NCI-H510A treated with DMSO at 0.1 percent for 48 hours (cell line): Measurements from ENCODE around the gene BCAT1.
"Not testable (repeated sequence)": the region's sequence is repeated elsewhere in the genome, so short reads cannot be mapped to it uniquely, and the experiment has no call there.

ENCODE experiments used
- DNase-seq: peaks from one replicate; lab custom pipeline; 2025; lab: John Stamatoyannopoulos, UW

The BCAT1 gene

GRCh38 chr12:24856541-24856940 is 92.4 kb downstream of the BCAT1 start:
- DNase-seq, result no peak

- no peak for DNase-seq
Measured at GRCh38 chr12:24854908-24855307, 94.0 kb downstream of the BCAT1 start.

DNA sequence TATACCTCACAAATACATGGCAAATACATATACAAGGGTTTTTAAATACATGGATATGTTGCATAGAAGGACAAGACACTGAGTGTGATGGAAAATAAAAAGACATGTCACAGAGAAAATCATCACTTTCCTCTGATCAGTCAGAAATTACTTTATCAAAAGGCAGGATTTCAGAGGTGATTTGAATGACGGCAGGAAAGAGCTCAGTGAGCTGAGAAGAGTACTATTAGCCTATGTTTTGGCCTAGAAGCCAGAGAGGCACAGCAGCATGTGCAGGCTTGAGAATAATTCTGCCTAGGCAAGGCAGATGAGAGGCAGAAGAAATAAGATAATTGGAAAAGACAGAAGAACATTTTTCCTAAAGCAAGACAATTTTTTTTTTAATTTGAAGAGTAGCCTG is 94.9 kb downstream of the BCAT1 start:
- no peak for DNase-seq

DNA sequence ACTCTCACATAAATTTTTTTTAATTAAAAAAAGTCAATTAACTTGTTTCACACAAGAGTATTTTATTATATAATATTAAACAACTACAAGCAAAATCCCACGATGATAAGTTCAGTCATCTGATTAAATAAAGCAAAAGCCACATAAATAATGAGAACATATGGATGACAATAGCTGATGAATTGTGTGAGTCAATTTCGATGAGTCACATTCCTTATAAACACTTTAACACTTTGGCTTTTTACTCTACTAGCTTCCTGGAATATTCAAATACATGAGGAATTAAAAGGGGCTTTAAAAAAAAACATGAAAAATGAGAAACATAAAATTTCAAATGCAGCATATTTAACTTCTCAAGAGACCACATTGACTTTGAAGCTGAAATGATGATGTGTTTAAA is 95.3 kb downstream of the BCAT1 start:
- no peak for DNase-seq

- DNase-seq, result no peak
Measured at GRCh38 chr12:24853094-24853493, 95.8 kb downstream of the BCAT1 start.

DNA sequence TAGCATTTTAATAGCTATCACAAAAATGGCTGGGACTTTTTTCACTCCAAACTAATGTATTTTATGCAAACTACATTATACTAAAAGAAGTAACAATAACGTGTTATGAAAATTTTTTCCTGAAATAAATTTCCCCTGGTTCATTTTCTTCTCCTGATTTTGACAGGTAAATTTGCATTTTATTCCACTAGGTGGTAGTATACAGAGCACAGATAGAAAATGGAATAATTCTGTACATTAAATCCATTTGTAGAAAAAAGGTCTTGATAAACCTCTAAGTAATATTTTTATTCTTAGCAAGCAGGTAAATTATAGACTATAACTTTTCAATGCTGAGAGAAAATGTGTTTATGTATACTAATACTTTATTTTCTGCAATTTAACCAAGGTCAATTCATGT is 96.5 kb downstream of the BCAT1 start:
- peak; percentile 5 for DNase-seq

DNA sequence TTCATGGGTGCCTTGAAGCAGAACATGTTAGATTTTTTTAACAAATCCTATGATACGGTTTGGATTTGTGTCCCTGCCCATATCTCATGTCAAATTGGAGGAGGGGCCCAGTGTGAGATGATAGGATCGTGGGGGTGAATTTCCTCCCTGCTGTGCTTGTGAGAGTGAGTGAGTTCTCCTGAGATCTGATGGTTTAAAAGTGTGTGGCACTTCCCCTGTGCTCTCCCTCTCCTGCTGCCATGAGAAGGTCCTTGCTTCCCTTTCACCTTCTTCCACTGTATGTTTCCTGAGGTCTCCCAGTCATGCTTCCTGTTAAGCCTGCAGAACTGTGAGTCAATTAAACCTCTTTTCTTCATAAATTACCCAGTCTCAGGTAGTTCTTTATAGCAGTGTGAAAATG is 97.0 kb downstream of the BCAT1 start:
- not testable (repeated sequence) for DNase-seq

DNA sequence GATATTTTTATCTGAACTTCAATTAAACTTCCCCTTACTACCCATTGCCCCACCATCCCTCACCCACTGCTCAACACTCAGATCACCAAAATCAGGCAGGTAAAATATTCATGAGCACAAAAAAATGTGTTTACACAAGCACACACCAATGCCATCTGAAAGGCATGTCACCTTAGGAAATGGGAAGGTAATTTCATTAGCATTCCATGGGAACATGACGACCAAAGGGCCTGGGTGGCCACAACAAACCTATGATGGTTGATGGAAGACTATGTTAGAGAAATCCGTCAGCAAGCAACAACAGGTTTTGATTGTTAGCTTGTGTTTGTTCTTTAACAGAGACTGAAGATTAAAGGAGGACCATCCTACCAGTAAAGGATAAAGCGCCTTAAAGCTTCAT is 97.6 kb downstream of the BCAT1 start:
- no peak for DNase-seq

DNA sequence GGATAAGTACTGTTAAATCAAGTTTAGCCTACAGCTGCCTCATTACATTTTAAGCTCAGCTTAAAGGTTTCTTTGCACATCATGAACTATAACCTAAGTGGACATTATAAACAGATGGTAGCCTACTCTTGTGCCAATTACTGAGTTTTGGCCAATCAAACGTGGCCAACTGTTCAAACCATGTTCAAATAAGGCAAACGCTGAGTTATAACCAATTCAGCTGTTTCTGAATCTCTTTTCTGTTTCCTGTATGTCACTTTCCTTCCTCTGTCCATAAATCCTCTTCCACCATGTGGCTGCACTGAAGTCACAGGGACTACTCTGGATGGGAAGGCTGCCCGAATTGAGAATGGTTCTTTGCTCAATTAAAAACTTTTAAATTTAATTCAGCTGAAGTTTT is 98.4 kb downstream of the BCAT1 start:
- DNase-seq, result peak; percentile 59

GRCh38 chr12:24848941-24849477 is 99.9 kb downstream of the BCAT1 start:
- DNase-seq, result peak; percentile 2

GRCh38 chr12:24846689-24847088 is 102.2 kb downstream of the BCAT1 start:
- DNase-seq, result no peak

DNA sequence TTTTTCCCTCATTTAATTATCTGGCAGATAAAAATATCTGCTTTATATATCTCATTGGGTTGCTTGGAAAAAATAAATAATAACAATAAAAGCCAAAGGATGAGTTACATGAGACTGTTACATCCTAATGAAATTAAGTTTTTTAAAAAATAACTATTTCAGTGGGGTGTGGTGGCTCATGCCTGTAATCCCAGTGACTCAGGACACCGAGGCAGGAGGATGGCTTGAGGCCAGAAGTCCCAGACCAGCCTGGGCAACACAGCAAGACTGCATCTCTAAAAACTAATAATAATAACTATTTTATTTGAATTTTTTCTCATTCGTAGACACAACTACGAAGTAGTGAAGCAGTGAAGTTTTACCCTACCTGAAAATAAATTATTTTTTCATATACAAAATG is 103.3 kb downstream of the BCAT1 start:
- DNase-seq, result no peak

DNA sequence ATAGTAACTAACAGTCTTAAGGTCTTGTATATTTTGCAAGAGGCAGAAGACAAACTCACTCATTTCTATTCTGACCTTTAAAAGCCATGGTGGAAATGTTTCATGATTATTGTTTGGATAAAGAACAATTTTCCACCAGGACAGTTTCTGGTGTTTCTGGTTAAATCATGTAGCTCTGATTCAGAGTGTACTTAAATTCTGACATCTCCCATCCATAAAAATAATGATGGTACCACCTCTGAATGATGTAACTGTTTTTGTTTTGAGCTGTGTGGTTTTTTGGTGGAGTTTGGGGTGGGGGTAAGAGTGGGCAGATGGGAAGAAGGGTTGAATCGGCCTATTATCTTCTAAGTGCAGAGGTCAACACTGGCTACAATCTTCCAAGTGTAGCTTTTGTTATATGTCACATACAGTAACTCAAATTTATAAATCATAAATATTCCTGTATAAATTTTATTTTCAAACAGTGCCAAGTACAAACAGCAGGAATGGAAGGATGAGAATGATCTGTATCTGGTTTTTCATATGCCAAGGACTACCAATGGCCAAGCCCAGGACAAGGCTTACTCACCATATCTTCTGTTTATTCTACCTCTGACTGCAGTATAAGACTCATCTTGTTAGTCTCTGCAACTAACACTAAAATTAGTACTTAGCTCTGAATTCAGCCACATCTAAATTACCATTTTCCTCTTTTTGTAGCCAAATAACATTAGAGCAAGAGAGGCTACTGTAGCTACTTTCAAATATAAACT is 108.7 kb downstream of the BCAT1 start:
- DNase-seq, result no peak

- DNase-seq, result no peak
Measured at GRCh38 chr12:24839268-24839791, 109.6 kb downstream of the BCAT1 start.

- no peak for DNase-seq
Measured at GRCh38 chr12:24838531-24838950, 110.4 kb downstream of the BCAT1 start.

DNA sequence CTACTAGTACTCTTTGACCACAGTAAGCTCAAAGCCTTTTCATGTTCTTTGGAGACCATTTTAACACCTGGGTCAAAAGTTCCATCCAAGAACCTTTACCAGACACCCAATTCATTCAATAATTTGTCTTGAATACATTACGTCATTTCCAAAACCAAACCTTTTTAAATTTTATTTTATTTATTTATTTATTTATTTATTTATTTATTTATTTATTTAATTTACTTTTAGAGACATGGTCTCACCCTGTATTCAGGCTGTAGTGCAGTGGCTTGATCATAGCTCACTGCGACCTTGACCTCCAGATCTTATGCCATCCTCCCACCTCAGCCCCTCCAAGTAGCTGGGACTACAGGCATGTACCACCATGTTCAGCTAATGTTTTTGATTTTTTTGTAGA is 113.5 kb downstream of the BCAT1 start:
- no peak for DNase-seq

DNA sequence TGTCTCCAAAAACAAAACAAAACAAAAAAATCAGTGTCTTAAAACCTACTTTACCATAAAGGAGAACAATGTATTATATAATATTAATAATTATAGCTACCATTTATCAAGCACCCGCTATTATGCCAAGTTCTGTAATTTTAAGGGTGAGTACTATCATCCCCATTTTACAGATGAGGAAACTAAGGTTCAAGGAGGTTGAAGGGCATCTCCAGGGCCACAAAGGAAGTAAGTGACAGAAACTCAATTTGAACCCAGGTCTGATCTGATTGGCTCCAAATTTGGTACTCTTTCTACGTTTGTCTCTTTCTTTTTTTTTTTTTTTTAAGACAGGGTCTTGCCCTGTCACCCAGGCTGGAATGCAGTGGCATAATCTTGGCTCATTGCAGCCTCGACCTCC is 115.4 kb downstream of the BCAT1 start:
- no peak for DNase-seq

- no peak for DNase-seq
Measured at GRCh38 chr12:24823808-24824515, 124.9 kb downstream of the BCAT1 start.

- DNase-seq, result no peak
Measured at GRCh38 chr12:24822121-24822899, 126.6 kb downstream of the BCAT1 start.

DNA sequence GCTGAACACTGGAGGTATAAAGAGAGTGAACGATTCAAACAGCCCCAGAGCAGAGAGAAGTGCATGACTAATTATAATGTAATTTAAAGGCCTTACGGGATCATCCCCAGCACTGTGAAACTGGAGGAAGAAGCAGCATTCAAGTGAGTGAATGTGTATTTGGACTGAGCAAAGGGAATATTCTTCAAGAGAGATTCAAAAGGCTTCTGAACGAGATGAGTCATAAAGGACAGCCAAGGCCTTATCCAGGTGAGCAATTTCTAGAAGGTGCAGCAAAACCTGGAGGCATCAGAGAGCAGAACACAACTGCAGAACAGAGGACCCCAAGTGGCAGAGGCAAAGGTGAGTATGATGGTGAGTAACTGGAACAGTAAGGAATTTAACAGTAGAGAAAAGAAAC is 127.2 kb downstream of the BCAT1 start:
- no peak for DNase-seq

GRCh38 chr12:24820872-24821271 is 128.0 kb downstream of the BCAT1 start:
- DNase-seq, result no peak

GRCh38 chr12:24818351-24818750 is 130.6 kb downstream of the BCAT1 start:
- DNase-seq, result no peak

DNA sequence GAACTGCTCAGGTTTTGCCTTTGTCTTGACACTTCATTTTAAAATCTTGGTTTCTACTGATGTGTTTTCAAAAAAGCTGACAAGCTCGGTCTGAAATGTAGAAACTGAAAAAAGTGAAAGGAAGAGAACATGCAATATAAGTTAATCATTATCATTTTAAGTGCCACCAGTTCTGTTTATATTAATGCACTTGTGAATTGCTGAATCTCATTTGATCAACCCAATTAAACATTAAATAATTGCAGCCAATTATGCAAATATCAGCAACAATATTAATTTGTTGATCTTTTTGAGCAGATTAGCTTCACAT is 133.8 kb downstream of the BCAT1 start:
- DNase-seq, result no peak
